Peyer's patch (tissue), 4 donors: Measurements from ENCODE around the gene URI1. TPM values are rescaled to one million over a fixed set of nuclear protein-coding genes. Genes with fewer than 3 reads are reported as not detected.

Experiments
- DNase-seq, 3 donors: peaks; one replicate each; pipeline ENCODE4 v3.0.0-alpha.2; 2017 to 2019
- H3K27ac ChIP-seq, 4 donors: fragments of 200-600 bp; sonication (generic); one replicate each; pipeline ENCODE4 v1.5.1; 2016 to 2019
- H3K27me3 ChIP-seq, 2 donors: fragments of 200-600 bp; sonication (generic); one replicate each; pipeline ENCODE4 v1.5.1; 2019
- H3K36me3 ChIP-seq, 3 donors: fragments of 200-600 bp; sonication (generic); one replicate each; pipeline ENCODE4 v1.5.1; 2016 to 2019
- H3K4me1 ChIP-seq, 4 donors: fragments of 200-600 bp; sonication (generic); one replicate each; pipeline ENCODE4 v1.5.1; 2016 to 2019
- H3K4me3 ChIP-seq, 4 donors: fragments of 200-600 bp; sonication (generic); 1 replicate in 3 of 4; 2 replicates in 1 of 4; pipeline ENCODE4 v1.5.1; 2016 to 2019; ENCODE audit warnings: mild to moderate bottlenecking in 1 of 4
- H3K9me3 ChIP-seq, 4 donors: fragments of 200-600 bp; sonication (generic); one replicate each; pipeline ENCODE4 v1.5.1; 2016 to 2019; ENCODE audit warnings: mild to moderate bottlenecking in 1 of 4
- CTCF ChIP-seq, 6 experiments: fragments of 450-650 bp in 4 of 6; fragments of 200-600 bp in 2 of 6; sonication (generic) in 1 of 6; IDR thresholded peaks; one replicate each; pipeline ENCODE4 v1.5.1; 2017 to 2019; ENCODE audit warnings: antibody characterized with exemption in 6 of 6, mild to moderate bottlenecking in 3 of 6, moderate library complexity in 1 of 6
- POLR2A ChIP-seq, 2 donors: fragments of 450-650 bp; IDR thresholded peaks; one replicate each; pipeline ENCODE4 v1.5.1; 2017; ENCODE audit warnings: antibody characterized with exemption in 2 of 2, mild to moderate bottlenecking in 2 of 2, moderate library complexity in 2 of 2
- total RNA-seq, 4 donors: library from RNA; depleted of rRNA; stranded (reverse); fragments of >200 nt; gene quantifications; one replicate each; pipeline ENCODE4 v1.1.0, GENCODE V29; 2016

URI1 gene
- total RNA-seq, 4 donors from 2014 or later, result 28.4 to 98.2 (median 37.8) TPM

GRCh38 chr19:30054210-30054609 is 112.2 kb downstream of the URI1 start:
- no peak overlapping the region for H3K27ac ChIP-seq
- H3K27me3 ChIP-seq, result no peaks in the 10 kb centered on the region
- no peaks in the 10 kb centered on the region for H3K9me3 ChIP-seq
- no peak for DNase-seq
- H3K4me3 ChIP-seq, result no peak overlapping the region
- TF ChIP-seq POLR2A (IDR thresholded peaks at IDR 0.05), result no peak
- TF ChIP-seq CTCF (IDR thresholded peaks at IDR 0.05), result no peak
- no peaks in the 10 kb centered on the region for H3K4me1 ChIP-seq
- H3K36me3 ChIP-seq, result no peaks in the 10 kb centered on the region

- no peaks in the 10 kb centered on the region for H3K36me3 ChIP-seq
- no peak overlapping the region for H3K4me3 ChIP-seq
- no peak for TF ChIP-seq POLR2A (IDR thresholded peaks at IDR 0.05)
- H3K4me1 ChIP-seq, result no peaks in the 10 kb centered on the region
- no peaks in the 10 kb centered on the region for H3K9me3 ChIP-seq
- no peak for DNase-seq
- H3K27ac ChIP-seq, result no peak overlapping the region
- no peaks in the 10 kb centered on the region for H3K27me3 ChIP-seq
Measured at GRCh38 chr19:30056580-30056979, 114.5 kb downstream of the URI1 start.

- no peaks in the 10 kb centered on the region for H3K27me3 ChIP-seq
- no peak overlapping the region for H3K27ac ChIP-seq
- DNase-seq, result no peak
- H3K9me3 ChIP-seq, result no peaks in the 10 kb centered on the region
- TF ChIP-seq POLR2A (IDR thresholded peaks at IDR 0.05), result no peak
- no peak for TF ChIP-seq CTCF (IDR thresholded peaks at IDR 0.05)
- no peak overlapping the region for H3K4me3 ChIP-seq
- no peaks in the 10 kb centered on the region for H3K36me3 ChIP-seq
- no peaks in the 10 kb centered on the region for H3K4me1 ChIP-seq
Measured at GRCh38 chr19:30059741-30060457, 117.9 kb downstream of the URI1 start.

GRCh38 chr19:30060531-30061222 is 118.6 kb downstream of the URI1 start:
- H3K27ac ChIP-seq, result no peak overlapping the region
- no peak for DNase-seq
- no peak for TF ChIP-seq POLR2A (IDR thresholded peaks at IDR 0.05)
- no peak for TF ChIP-seq CTCF (IDR thresholded peaks at IDR 0.05)
- H3K4me3 ChIP-seq, result no peak overlapping the region
- no peaks in the 10 kb centered on the region for H3K36me3 ChIP-seq
- H3K9me3 ChIP-seq, result no peaks in the 10 kb centered on the region
- H3K27me3 ChIP-seq, result no peaks in the 10 kb centered on the region
- H3K4me1 ChIP-seq, result no peaks in the 10 kb centered on the region

GRCh38 chr19:30061223-30062064 is 119.4 kb downstream of the URI1 start:
- no peak for DNase-seq
- TF ChIP-seq POLR2A (IDR thresholded peaks at IDR 0.05) (no peak), CTCF (IDR thresholded peaks at IDR 0.05) (no peak)
- no peak overlapping the region for H3K4me3 ChIP-seq
- H3K36me3 ChIP-seq, result no peaks in the 10 kb centered on the region
- H3K4me1 ChIP-seq, result no peaks in the 10 kb centered on the region
- H3K27me3 ChIP-seq, result no peaks in the 10 kb centered on the region
- H3K27ac ChIP-seq, result no peak overlapping the region
- no peaks in the 10 kb centered on the region for H3K9me3 ChIP-seq
